Gastroesophageal sphincter (tissue), 3 donors: ENCODE results near the gene PSMB2.

Experiments used
- CTCF ChIP-seq, 4 experiments: fragments of 200-600 bp in 2 of 4; fragments of 450-650 bp in 2 of 4; sonication (generic) in 1 of 4; IDR thresholded peaks; one replicate each; pipeline ENCODE4 v1.5.1; 2017 to 2019; ENCODE audit warnings: antibody characterized with exemption in 4 of 4, mild to moderate bottlenecking in 2 of 4, moderate library complexity in 2 of 4
- EP300 ChIP-seq: sonication (generic); formaldehyde crosslinking; IDR thresholded peaks from one replicate; pipeline ENCODE4 v1.6.1; 2017; ENCODE audit warnings: antibody characterized with exemption, mild to moderate bottlenecking
- POLR2A ChIP-seq, 2 donors: fragments of 450-650 bp; IDR thresholded peaks; one replicate each; pipeline ENCODE4 v1.6.1; 2017; ENCODE audit warnings: antibody characterized with exemption in 2 of 2, mild to moderate bottlenecking in 2 of 2, moderate library complexity in 1 of 2
- POLR2AphosphoS5 ChIP-seq: sonication (generic); formaldehyde crosslinking; IDR thresholded peaks from one replicate; pipeline ENCODE4 v1.6.1; 2017; ENCODE audit warnings: antibody characterized with exemption

- TF ChIP-seq CTCF (IDR thresholded peaks at IDR 0.05) (no peak), POLR2A (IDR thresholded peaks at IDR 0.05) (no peak), POLR2AphosphoS5 (no peak), EP300 (no peak)
Observed at GRCh38 chr1:35629051-35629450, 12.3 kb downstream of the PSMB2 start.
